Activated CD8-positive, alpha-beta memory T cell treated with anti-CD3 and anti-CD28 coated beads for 4 hours (primary cell): ENCODE results near the gene UXS1.
A peak's percentile ranks its signal among the peaks of the same experiment; 100 is the strongest.

Experiments used
- DNase-seq, 2 donors: peaks; one replicate each; pipeline ENCODE4 v3.0.0-alpha.2; 2020; ENCODE audit warnings: low read depth in 2 of 2

UXS1 gene

GRCh38 chr2:106161938-106162820 lies 31.9 kb downstream of the UXS1 start:
- DNase-seq, result no peak

GRCh38 chr2:106161341-106161740 lies 32.8 kb downstream of the UXS1 start:
- no peak for DNase-seq

- no peak for DNase-seq
Measured at GRCh38 chr2:106160786-106161261, 33.3 kb downstream of the UXS1 start.

GRCh38 chr2:106159866-106160785 lies 34.0 kb downstream of the UXS1 start:
- peak; percentile 31 to 57 for DNase-seq

- no peak for DNase-seq
Measured at GRCh38 chr2:106158871-106159270, 35.2 kb downstream of the UXS1 start.

GRCh38 chr2:106158131-106158530 lies 36.0 kb downstream of the UXS1 start:
- DNase-seq, result no peak

- no peak for DNase-seq
Measured at GRCh38 chr2:106157416-106157815, 36.7 kb downstream of the UXS1 start.

- DNase-seq, result no peak
Measured at GRCh38 chr2:106156305-106157296, 37.5 kb downstream of the UXS1 start.

- DNase-seq, result no peak
Measured at GRCh38 chr2:106153781-106154180, 40.3 kb downstream of the UXS1 start.

- no peak for DNase-seq
Measured at GRCh38 chr2:106147665-106148064, 46.4 kb downstream of the UXS1 start.

GRCh38 chr2:106147159-106147558 lies 46.9 kb downstream of the UXS1 start:
- DNase-seq, result no peak

GRCh38 chr2:106144621-106145331 lies 49.3 kb downstream of the UXS1 start:
- no peak for DNase-seq

- no peak for DNase-seq
Measured at GRCh38 chr2:106143495-106144215, 50.4 kb downstream of the UXS1 start.

GRCh38 chr2:106142683-106143082 lies 51.4 kb downstream of the UXS1 start:
- no peak for DNase-seq

- DNase-seq, result no peak
Measured at GRCh38 chr2:106140913-106141312, 53.2 kb downstream of the UXS1 start.

GRCh38 chr2:106140113-106140512 lies 54.0 kb downstream of the UXS1 start:
- DNase-seq, result no peak

- no peak for DNase-seq
Measured at GRCh38 chr2:106139238-106139935, 54.7 kb downstream of the UXS1 start.

GRCh38 chr2:106138543-106139237 lies 55.4 kb downstream of the UXS1 start:
- no peak for DNase-seq
